Stimulated activated CD8-positive, alpha-beta memory T cell treated with anti-CD3 and anti-CD28 coated beads, Interleukin-4, amount 100 ng/mL, for 48 hours (primary cell): Measurements from ENCODE around the gene POLRMT.
"Not testable (repeated sequence)": the region's sequence is repeated elsewhere in the genome, so short reads cannot be mapped to it uniquely, and the experiment has no call there.

Experiments
- DNase-seq: peaks from one replicate; pipeline ENCODE4 v3.0.0-alpha.2; 2020

POLRMT gene

GRCh38 chr19:633068-633785, at the start of gene POLRMT:
Gene POLRMT (minus strand): TSS chr19:633537. CDS start chr19:633512, 25 bp downstream.
- peak; percentile 97 for DNase-seq

- DNase-seq = no peak
These were observed 49.5 kb upstream of the POLRMT start for GRCh38 chr19:682678-683320.

- no peak for DNase-seq
These were observed 48.0 kb upstream of the POLRMT start for GRCh38 chr19:681029-682019.

- DNase-seq = peak; percentile 99
These were observed 47.1 kb upstream of the POLRMT start for GRCh38 chr19:680287-681028.

GRCh38 chr19:679418-680286, 46.3 kb upstream of the POLRMT start:
- peak; percentile 58 for DNase-seq

- DNase-seq = no peak
These were observed 45.6 kb upstream of the POLRMT start for GRCh38 chr19:678791-679388.

GRCh38 chr19:677601-678436, 44.5 kb upstream of the POLRMT start:
- DNase-seq = no peak

GRCh38 chr19:677201-677600, 43.9 kb upstream of the POLRMT start:
- no peak for DNase-seq

- no peak for DNase-seq
These were observed 43.2 kb upstream of the POLRMT start, which contains the start of gene FSTL3 for GRCh38 chr19:676339-677105. Gene FSTL3 (plus strand): TSS chr19:676392. CDS start chr19:676424, 32 bp downstream.

- DNase-seq = no peak
These were observed 42.6 kb upstream of the POLRMT start for GRCh38 chr19:676007-676338.

GRCh38 chr19:674282-675151, 41.2 kb upstream of the POLRMT start:
- no peak for DNase-seq

GRCh38 chr19:670609-671075, 37.3 kb upstream of the POLRMT start:
- no peak for DNase-seq

GRCh38 chr19:668675-669434, 35.5 kb upstream of the POLRMT start:
- DNase-seq = not testable (repeated sequence)

GRCh38 chr19:666985-667573, 33.7 kb upstream of the POLRMT start:
- DNase-seq = not testable (repeated sequence)

- peak; percentile 92 for DNase-seq
These were observed 31.6 kb upstream of the POLRMT start for GRCh38 chr19:664913-665443.

- no peak for DNase-seq
These were observed 30.4 kb upstream of the POLRMT start for GRCh38 chr19:663682-664117.
